HCT116 (cell line): ENCODE data around the gene KRTAP10-8. TPM values are rescaled to one million over a fixed set of nuclear protein-coding genes. Genes with fewer than 3 reads are reported as not detected.

Source experiments
- ATAC-seq: fragments of 200-7000 bp; cut with Tn5 transposase; 2 replicates; pipeline ENCODE4 v1.9.1; 2020; ENCODE audit warnings: mild to moderate bottlenecking, moderate library complexity
- BruUV-seq: library from RNA; stranded (reverse); fragments of 400-500 nt; replicated peaks from 2 replicates; lab custom pipeline; 2021; lab: Mats Ljungman, UMichigan
- CTCF ChIA-PET: fragments of 300-600 bp; sonication (Branson Sonifier 250); formaldehyde crosslinking; loops from one replicate; lab custom pipeline; 2021; ENCODE audit warnings: antibody characterized with exemption; lab: Charles Lee
- POLR2A ChIA-PET: fragments of 300-600, 350-600 bp; sonication (Branson Sonifier 250); formaldehyde crosslinking; loops from one replicate; lab custom pipeline; 2021; ENCODE audit warnings: antibody characterized with exemption; lab: Charles Lee
- RAD21 ChIA-PET, 2 experiments: fragments of 300-600 bp; sonication (Branson Sonifier 250); formaldehyde crosslinking; loops; one replicate each; lab custom pipeline; 2023; ENCODE audit warnings: low total read pairs in 2 of 2; ENCODE audit not compliant: uncharacterized antibody in 2 of 2, unreplicated experiment in 2 of 2, low non-redundant PET in 1 of 2; lab: Charles Lee
- DNase-seq: peaks from one replicate; pipeline ENCODE4 v3.0.0-alpha.2; 2010; ENCODE audit warnings: low read depth, low spot score
- H2AFZ ChIP-seq: fragments of 200-600 bp; shearing (Covaris generic), sonication (generic); 2 replicates; pipeline ENCODE4 v1.6.1; 2017; ENCODE audit warnings: low read depth, mixed run types, mixed read lengths, antibody characterized with exemption, low read length; ENCODE audit not compliant: poor library complexity, severe bottlenecking
- H3K27ac ChIP-seq: 2 replicates; pipeline ENCODE4 v1.5.1; 2012; ENCODE audit warnings: low read depth, low read length
- H3K27me3 ChIP-seq: fragments of 200-600 bp; sonication (generic); 2 replicates; pipeline ENCODE4 v1.6.1; 2016; ENCODE audit warnings: mixed run types, low read length, mixed read lengths; ENCODE audit not compliant: insufficient read depth
- H3K36me3 ChIP-seq, 2 experiments: fragments of 200-500 bp in 1 of 2; fragments of 200-600 bp in 1 of 2; sonication (Bioruptor generic) in 1 of 2; sonication (generic) in 1 of 2; 2 replicates each; pipeline versions ENCODE4 v1.5.1 to v1.6.1; 2014 to 2016; ENCODE audit warnings: low read length in 2 of 2, inconsistent platforms in 1 of 2, mixed read lengths in 1 of 2, mixed run types in 1 of 2; ENCODE audit not compliant: insufficient read depth in 2 of 2, control insufficient read depth in 1 of 2
- H3K4me1 ChIP-seq, 2 experiments: fragments of 200-600 bp in 1 of 2; sonication (generic) in 1 of 2; 2 replicates each; pipeline versions ENCODE4 v1.5.1 to v1.6.1; 2012 to 2017; ENCODE audit warnings: low read length in 2 of 2, inconsistent platforms in 1 of 2, mild to moderate bottlenecking in 1 of 2, mixed read lengths in 1 of 2, mixed run types in 1 of 2, moderate library complexity in 1 of 2; ENCODE audit not compliant: insufficient read depth in 2 of 2, control insufficient read depth in 1 of 2
- H3K4me2 ChIP-seq: fragments of 200-600 bp; sonication (generic); 2 replicates; pipeline ENCODE4 v1.6.1; 2017; ENCODE audit warnings: mixed run types, low read length, mixed read lengths
- H3K4me3 ChIP-seq, 2 experiments: fragments of 200-600 bp in 1 of 2; sonication (generic) in 1 of 2; replicated peaks in 1 of 2; 2 replicates each; pipeline ENCODE4 v1.5.1; 2011 to 2016; ENCODE audit warnings: low read length in 2 of 2, control low read depth in 1 of 2, low read depth in 1 of 2, mild to moderate bottlenecking in 1 of 2, mixed read lengths in 1 of 2, mixed run types in 1 of 2
- H3K79me2 ChIP-seq: fragments of 200-600 bp; sonication (generic); 2 replicates; pipeline ENCODE4 v1.6.1; 2017; ENCODE audit warnings: mild to moderate bottlenecking, mixed run types, low read length, moderate library complexity, mixed read lengths; ENCODE audit not compliant: insufficient read depth
- H3K9ac ChIP-seq: fragments of 200-600 bp; sonication (generic); 2 replicates; pipeline ENCODE4 v1.6.1; 2016; ENCODE audit warnings: low read length, mixed read lengths
- H3K9me2 ChIP-seq: fragments of 200-600 bp; sonication (generic), shearing (Covaris generic); 2 replicates; pipeline ENCODE4 v1.6.1; 2017; ENCODE audit warnings: mixed run types, mild to moderate bottlenecking, moderate library complexity; ENCODE audit not compliant: insufficient read depth
- H3K9me3 ChIP-seq, 2 experiments: fragments of 200-500 bp in 1 of 2; fragments of 200-600 bp in 1 of 2; sonication (Bioruptor generic) in 1 of 2; sonication (generic) in 1 of 2; 2 replicates each; pipeline ENCODE4 v1.6.1; 2014 to 2017; ENCODE audit warnings: low read length in 2 of 2, mixed read lengths in 2 of 2, inconsistent platforms in 1 of 2, low read depth in 1 of 2, mild to moderate bottlenecking in 1 of 2, mixed run types in 1 of 2, moderate library complexity in 1 of 2; ENCODE audit not compliant: control insufficient read depth in 1 of 2, insufficient read depth in 1 of 2
- H4K20me1 ChIP-seq: fragments of 200-600 bp; sonication (generic), shearing (Covaris generic); 2 replicates; pipeline ENCODE4 v1.6.1; 2017; ENCODE audit warnings: mixed run types, mild to moderate bottlenecking, moderate library complexity; ENCODE audit not compliant: insufficient read depth
- CEBPB ChIP-seq: IDR thresholded peaks from 2 replicates; pipeline ENCODE4 v1.6.1; 2012; ENCODE audit warnings: low read depth
- EGR1 ChIP-seq: IDR thresholded peaks from 2 replicates; pipeline ENCODE4 v1.6.1; 2012; ENCODE audit warnings: low read depth
- ELF1 ChIP-seq: IDR thresholded peaks from 2 replicates; pipeline ENCODE4 v1.6.1; 2012; ENCODE audit warnings: low read depth, borderline replicate concordance
- EZH2 ChIP-seq: fragments of 200-600 bp; sonication (generic); IDR thresholded peaks from 2 replicates; pipeline ENCODE4 v1.6.1; 2017; ENCODE audit warnings: antibody characterized with exemption, mixed run types
- EZH2phosphoT487 ChIP-seq: fragments of 200-600 bp; IDR thresholded peaks from 2 replicates; pipeline ENCODE4 v1.6.1; 2018; ENCODE audit warnings: antibody characterized with exemption, borderline replicate concordance
- JUND ChIP-seq: IDR thresholded peaks from 2 replicates; pipeline ENCODE4 v1.6.1; 2012
- POLR2A ChIP-seq: IDR thresholded peaks from 2 replicates; pipeline ENCODE4 v1.7.0; 2011; ENCODE audit warnings: borderline replicate concordance; ENCODE audit not compliant: insufficient read depth, insufficient read length; ENCODE audit errors: extremely low read depth
- POLR2AphosphoS5 ChIP-seq: IDR thresholded peaks from 2 replicates; pipeline ENCODE4 v1.6.1; 2011; ENCODE audit warnings: mild to moderate bottlenecking, low read depth, low read length, moderate library complexity
- SIN3A ChIP-seq: IDR thresholded peaks from 2 replicates; pipeline ENCODE4 v1.6.1; 2012; ENCODE audit warnings: low read depth
- SP1 ChIP-seq: IDR thresholded peaks from 2 replicates; pipeline ENCODE4 v1.6.1; 2012; ENCODE audit warnings: low read depth
- TCF7L2 ChIP-seq: IDR thresholded peaks from 2 replicates; pipeline ENCODE4 v1.7.0; 2011; ENCODE audit warnings: borderline replicate concordance, inconsistent platforms; ENCODE audit not compliant: insufficient read depth, insufficient read length; ENCODE audit errors: extremely low read depth
- ZFX ChIP-seq: fragments of 450-650 bp; IDR thresholded peaks from 2 replicates; pipeline ENCODE4 v1.6.1; 2017
- intact Hi-C: fragments of 100-400 bp; cut with micrococcal nuclease; formaldehyde crosslinking; loops from 2 replicates; pipeline ENCODE4 v1.10.0; 2022
- total RNA-seq: library from RNA; stranded (reverse); gene quantifications from one replicate; pipeline ENCODE4 v1.2.1, GENCODE V29; 2021; ENCODE audit not compliant: unreplicated experiment
- TF ChIP-seq, protein P1 (sequence below): IDR thresholded peaks from 2 replicates; pipeline ENCODE4 v1.6.1; 2012; ENCODE audit warnings: low read depth
- TF ChIP-seq, protein P2 (sequence below): IDR thresholded peaks from 2 replicates; pipeline ENCODE4 v1.6.1; 2012

KRTAP10-8 gene
- total RNA-seq, 1 experiment from 2014 or later, result not detected

- no peaks in the 10 kb centered on the region for H3K79me2 ChIP-seq
- no peaks in the 10 kb centered on the region for H3K9me3 ChIP-seq
- H3K4me3 ChIP-seq, result no peak overlapping the region
- H2AFZ ChIP-seq, result no peak overlapping the region
- no peak overlapping the region for H3K9ac ChIP-seq
- DNase-seq (no peak), ATAC-seq (no peak)
- BruUV-seq, result no TSS peak
- no peaks in the 10 kb centered on the region for H4K20me1 ChIP-seq
- no peaks in the 10 kb centered on the region for H3K36me3 ChIP-seq
- no peaks in the 10 kb centered on the region for H3K27me3 ChIP-seq
- ChIA-PET POLR2A (no interaction called here), RAD21 (no interaction called here), CTCF (no interaction called here)
- no peak overlapping the region for H3K4me2 ChIP-seq
- H3K9me2 ChIP-seq, result no peaks in the 10 kb centered on the region
- no peak overlapping the region for H3K27ac ChIP-seq
- intact Hi-C loops, result no loop called here
- H3K4me1 ChIP-seq, result peaks cover 0 to 3% of the 10 kb centered on the region in 2 experiments; a peak in 1 of 4 replicates
- TF ChIP-seq SP1 (no peak), SIN3A (no peak), TCF7L2 (no peak), EZH2 (no peak), ZFX (no peak), POLR2A (no peak), EZH2phosphoT487 (no peak), JUND (no peak), EGR1 (no peak), CEBPB (no peak), POLR2AphosphoS5 (no peak), ELF1 (no peak)
- TF ChIP-seq, protein P1, sequence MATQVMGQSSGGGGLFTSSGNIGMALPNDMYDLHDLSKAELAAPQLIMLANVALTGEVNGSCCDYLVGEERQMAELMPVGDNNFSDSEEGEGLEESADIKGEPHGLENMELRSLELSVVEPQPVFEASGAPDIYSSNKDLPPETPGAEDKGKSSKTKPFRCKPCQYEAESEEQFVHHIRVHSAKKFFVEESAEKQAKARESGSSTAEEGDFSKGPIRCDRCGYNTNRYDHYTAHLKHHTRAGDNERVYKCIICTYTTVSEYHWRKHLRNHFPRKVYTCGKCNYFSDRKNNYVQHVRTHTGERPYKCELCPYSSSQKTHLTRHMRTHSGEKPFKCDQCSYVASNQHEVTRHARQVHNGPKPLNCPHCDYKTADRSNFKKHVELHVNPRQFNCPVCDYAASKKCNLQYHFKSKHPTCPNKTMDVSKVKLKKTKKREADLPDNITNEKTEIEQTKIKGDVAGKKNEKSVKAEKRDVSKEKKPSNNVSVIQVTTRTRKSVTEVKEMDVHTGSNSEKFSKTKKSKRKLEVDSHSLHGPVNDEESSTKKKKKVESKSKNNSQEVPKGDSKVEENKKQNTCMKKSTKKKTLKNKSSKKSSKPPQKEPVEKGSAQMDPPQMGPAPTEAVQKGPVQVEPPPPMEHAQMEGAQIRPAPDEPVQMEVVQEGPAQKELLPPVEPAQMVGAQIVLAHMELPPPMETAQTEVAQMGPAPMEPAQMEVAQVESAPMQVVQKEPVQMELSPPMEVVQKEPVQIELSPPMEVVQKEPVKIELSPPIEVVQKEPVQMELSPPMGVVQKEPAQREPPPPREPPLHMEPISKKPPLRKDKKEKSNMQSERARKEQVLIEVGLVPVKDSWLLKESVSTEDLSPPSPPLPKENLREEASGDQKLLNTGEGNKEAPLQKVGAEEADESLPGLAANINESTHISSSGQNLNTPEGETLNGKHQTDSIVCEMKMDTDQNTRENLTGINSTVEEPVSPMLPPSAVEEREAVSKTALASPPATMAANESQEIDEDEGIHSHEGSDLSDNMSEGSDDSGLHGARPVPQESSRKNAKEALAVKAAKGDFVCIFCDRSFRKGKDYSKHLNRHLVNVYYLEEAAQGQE, result no peak
- TF ChIP-seq, protein P2, sequence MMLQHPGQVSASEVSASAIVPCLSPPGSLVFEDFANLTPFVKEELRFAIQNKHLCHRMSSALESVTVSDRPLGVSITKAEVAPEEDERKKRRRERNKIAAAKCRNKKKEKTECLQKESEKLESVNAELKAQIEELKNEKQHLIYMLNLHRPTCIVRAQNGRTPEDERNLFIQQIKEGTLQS, result no peak
Measured at GRCh38 chr21:44594406-44594916, 17.4 kb upstream of the KRTAP10-8 start.
